AG09309 (cell line): ENCODE data around the gene CCDC78.
A peak's percentile ranks its signal among the peaks of the same experiment; 100 is the strongest.

Experiments used
- DNase-seq: peaks from one replicate; pipeline ENCODE4 v3.0.0-alpha.2; 2010; ENCODE audit warnings: low read depth
- H3K4me3 ChIP-seq: 2 replicates; pipeline ENCODE4 v1.5.1; 2011; ENCODE audit warnings: mild to moderate bottlenecking, low read depth, low read length, moderate library complexity; ENCODE audit not compliant: control insufficient read depth
- CTCF ChIP-seq: IDR thresholded peaks from 2 replicates; pipeline ENCODE4 v1.5.1; 2011; ENCODE audit warnings: mild to moderate bottlenecking, low read depth, low read length, inconsistent platforms; ENCODE audit not compliant: insufficient read depth, control insufficient read depth; ENCODE audit errors: missing control alignments

The CCDC78 gene

GRCh38 chr16:718922-719321, 7.3 kb downstream of the CCDC78 start:
- no peak overlapping the region for H3K4me3 ChIP-seq
- DNase-seq = no peak
- TF ChIP-seq CTCF = no peak

- TF ChIP-seq CTCF = no peak
- no peak for DNase-seq
- no peak overlapping the region for H3K4me3 ChIP-seq
Observed at GRCh38 chr16:718389-718788, 7.9 kb downstream of the CCDC78 start.

GRCh38 chr16:717450-718245, 8.6 kb downstream of the CCDC78 start:
- no peak overlapping the region for H3K4me3 ChIP-seq
- TF ChIP-seq CTCF = no peak
- DNase-seq = no peak

GRCh38 chr16:716768-717325, 9.4 kb downstream of the CCDC78 start:
- H3K4me3 ChIP-seq = no peak overlapping the region
- TF ChIP-seq CTCF = no peak
- no peak for DNase-seq

- H3K4me3 ChIP-seq = peak overlapping the region; percentile 54
- DNase-seq = no peak
- no peak for TF ChIP-seq CTCF
Observed at GRCh38 chr16:716200-716568, 10.1 kb downstream of the CCDC78 start.

GRCh38 chr16:715477-716199, 10.6 kb downstream of the CCDC78 start:
- peak overlapping the region; percentile 54 for H3K4me3 ChIP-seq
- no peak for DNase-seq
- TF ChIP-seq CTCF = peak; percentile 2
